ENCODE results near the gene C6orf132. TPM values are rescaled to one million over a fixed set of nuclear protein-coding genes. Genes with fewer than 3 reads are reported as not detected.

The C6orf132 gene
- total RNA-seq, 2 experiments from 2014 or later, result 0.12 to 0.14 TPM

- no peak overlapping the region for H3K4me3 Mint-ChIP-seq
- H3K27ac Mint-ChIP-seq, result no peak overlapping the region
- intact Hi-C loops (cut with micrococcal nuclease), result no loop called here
- H3K36me3 Mint-ChIP-seq (ENCODE audit: low read depth), result no peaks in the 10 kb centered on the region
- CTCF ChIA-PET, result interaction anchor here (1.1 kb wide), 1 partner anchor 36 kb away, joined by 3 read pairs; no protein-coding TSS in a partner anchor
- peaks cover 14% of the 10 kb centered on the region for H3K4me1 Mint-ChIP-seq (ENCODE audit: low read depth)
- no peaks in the 10 kb centered on the region for H3K9me3 Mint-ChIP-seq
- no peak for DNase-seq
- H3K27me3 Mint-ChIP-seq (ENCODE audit: low read depth), result peaks cover 26% of the 10 kb centered on the region
Observed at GRCh38 chr6:42140032-42140431, 2.4 kb downstream of the C6orf132 start.

GRCh38 chr6:42138630-42139619 is 3.5 kb downstream of the C6orf132 start:
- Mint-ChIP-seq H3K36me3 (ENCODE audit: low read depth) (no peaks in the 10 kb centered on the region), H3K9me3 (no peaks in the 10 kb centered on the region), H3K4me1 (ENCODE audit: low read depth) (peaks cover 14% of the 10 kb centered on the region), H3K27ac (no peak overlapping the region), H3K4me3 (no peak overlapping the region), H3K27me3 (ENCODE audit: low read depth) (peaks cover 24% of the 10 kb centered on the region)
- intact Hi-C loops (cut with micrococcal nuclease), result no loop called here
- CTCF ChIA-PET, result interaction anchor here (0.6 to 1.1 kb wide), 3 partner anchors 25 to 323 kb away, joined by 3 to 4 read pairs (median 3); no protein-coding TSS in a partner anchor
- no peak for DNase-seq

GRCh38 chr6:42138190-42138589 is 4.2 kb downstream of the C6orf132 start:
- no peaks in the 10 kb centered on the region for H3K36me3 Mint-ChIP-seq (ENCODE audit: low read depth)
- no peak overlapping the region for H3K27ac Mint-ChIP-seq
- CTCF ChIA-PET, result interaction anchor here (0.9 kb wide), 1 partner anchor 26 kb away, joined by 4 read pairs; no protein-coding TSS in a partner anchor

GRCh38 chr6:42137194-42137753 is 5.1 kb downstream of the C6orf132 start:
- H3K27ac Mint-ChIP-seq, result no peak overlapping the region

More at GRCh38 chr6:42138190-42138589, 4.2 kb downstream of the C6orf132 start:
- intact Hi-C loops (cut with micrococcal nuclease), result no loop called here
- no peak overlapping the region for H3K4me3 Mint-ChIP-seq
- no peaks in the 10 kb centered on the region for H3K9me3 Mint-ChIP-seq
- no peak for DNase-seq
- H3K4me1 Mint-ChIP-seq (ENCODE audit: low read depth), result peaks cover 14% of the 10 kb centered on the region
- H3K27me3 Mint-ChIP-seq (ENCODE audit: low read depth), result peaks cover 17% of the 10 kb centered on the region

GRCh38 chr6:42136508-42137193 is 5.8 kb downstream of the C6orf132 start:
- Mint-ChIP-seq H3K27ac (peak overlapping the region; percentile 41), H3K27me3 (ENCODE audit: low read depth) (peaks cover 9% of the 10 kb centered on the region), H3K4me3 (no peak overlapping the region), H3K4me1 (ENCODE audit: low read depth) (peaks cover 11% of the 10 kb centered on the region), H3K9me3 (no peaks in the 10 kb centered on the region), H3K36me3 (ENCODE audit: low read depth) (no peaks in the 10 kb centered on the region)
- peak; percentile 59 for DNase-seq
- intact Hi-C loops (cut with micrococcal nuclease), result no loop called here
- CTCF ChIA-PET, result interaction anchor here (0.6 to 0.7 kb wide), 2 partner anchors 32 to 426 kb away, joined by 3 to 5 read pairs; no protein-coding TSS in a partner anchor

More at GRCh38 chr6:42137194-42137753, 5.1 kb downstream of the C6orf132 start:
- Mint-ChIP-seq H3K27me3 (ENCODE audit: low read depth) (peaks cover 11% of the 10 kb centered on the region), H3K9me3 (no peaks in the 10 kb centered on the region), H3K4me1 (ENCODE audit: low read depth) (peaks cover 11% of the 10 kb centered on the region), H3K4me3 (no peak overlapping the region), H3K36me3 (ENCODE audit: low read depth) (no peaks in the 10 kb centered on the region)
- intact Hi-C loops (cut with micrococcal nuclease), result no loop called here
- DNase-seq, result no peak
- CTCF ChIA-PET, result interaction anchor here (0.5 to 0.7 kb wide), 3 partner anchors 32 to 425 kb away, joined by 3 to 5 read pairs (median 4); no protein-coding TSS in a partner anchor

GRCh38 chr6:42135722-42136121 is 6.7 kb downstream of the C6orf132 start:
- no peak overlapping the region for H3K4me3 Mint-ChIP-seq
- CTCF ChIA-PET, result no interaction called here

GRCh38 chr6:42135161-42135560 is 7.3 kb downstream of the C6orf132 start:
- H3K36me3 Mint-ChIP-seq (ENCODE audit: low read depth), result no peaks in the 10 kb centered on the region
- no peak overlapping the region for H3K4me3 Mint-ChIP-seq
- intact Hi-C loops (cut with micrococcal nuclease), result no loop called here
- H3K4me1 Mint-ChIP-seq (ENCODE audit: low read depth), result peaks cover 11% of the 10 kb centered on the region
- no peaks in the 10 kb centered on the region for H3K9me3 Mint-ChIP-seq
- H3K27me3 Mint-ChIP-seq (ENCODE audit: low read depth), result no peaks in the 10 kb centered on the region
- CTCF ChIA-PET, result no interaction called here
- H3K27ac Mint-ChIP-seq, result no peak overlapping the region
- DNase-seq, result no peak

More at GRCh38 chr6:42135722-42136121, 6.7 kb downstream of the C6orf132 start:
- Mint-ChIP-seq H3K4me1 (ENCODE audit: low read depth) (peaks cover 11% of the 10 kb centered on the region), H3K27me3 (ENCODE audit: low read depth) (peaks cover under 1% of the 10 kb centered on the region), H3K9me3 (no peaks in the 10 kb centered on the region), H3K27ac (no peak overlapping the region), H3K36me3 (ENCODE audit: low read depth) (no peaks in the 10 kb centered on the region)
- intact Hi-C loops (cut with micrococcal nuclease), result no loop called here
- DNase-seq, result no peak

- Mint-ChIP-seq H3K9me3 (no peaks in the 10 kb centered on the region), H3K27ac (no peak overlapping the region), H3K36me3 (ENCODE audit: low read depth) (no peaks in the 10 kb centered on the region), H3K4me3 (no peak overlapping the region), H3K27me3 (ENCODE audit: low read depth) (no peaks in the 10 kb centered on the region), H3K4me1 (ENCODE audit: low read depth) (peaks cover 11% of the 10 kb centered on the region)
- intact Hi-C loops (cut with micrococcal nuclease), result no loop called here
- CTCF ChIA-PET, result no interaction called here
- no peak for DNase-seq
Observed at GRCh38 chr6:42133926-42134325, 8.5 kb downstream of the C6orf132 start.

- no peaks in the 10 kb centered on the region for H3K36me3 Mint-ChIP-seq (ENCODE audit: low read depth)
Observed at GRCh38 chr6:42131531-42131930, 10.9 kb downstream of the C6orf132 start.

GRCh38 chr6:42129360-42129676 is 13.1 kb downstream of the C6orf132 start:
- no peak overlapping the region for H3K27ac Mint-ChIP-seq
- no peaks in the 10 kb centered on the region for H3K9me3 Mint-ChIP-seq
- no peak overlapping the region for H3K4me3 Mint-ChIP-seq
- CTCF ChIA-PET, result no interaction called here
- no peaks in the 10 kb centered on the region for H3K4me1 Mint-ChIP-seq (ENCODE audit: low read depth)
- no peak for DNase-seq
- intact Hi-C loops (cut with micrococcal nuclease), result no loop called here
- no peaks in the 10 kb centered on the region for H3K27me3 Mint-ChIP-seq (ENCODE audit: low read depth)
- no peaks in the 10 kb centered on the region for H3K36me3 Mint-ChIP-seq (ENCODE audit: low read depth)

More at GRCh38 chr6:42131531-42131930, 10.9 kb downstream of the C6orf132 start:
- Mint-ChIP-seq H3K27ac (no peak overlapping the region), H3K4me1 (ENCODE audit: low read depth) (peaks cover 3% of the 10 kb centered on the region), H3K9me3 (no peaks in the 10 kb centered on the region), H3K27me3 (ENCODE audit: low read depth) (no peaks in the 10 kb centered on the region), H3K4me3 (no peak overlapping the region)
- CTCF ChIA-PET, result no interaction called here
- intact Hi-C loops (cut with micrococcal nuclease), result no loop called here
- DNase-seq, result no peak

GRCh38 chr6:42128460-42129359 is 13.7 kb downstream of the C6orf132 start:
- Mint-ChIP-seq H3K27ac (no peak overlapping the region), H3K27me3 (ENCODE audit: low read depth) (no peaks in the 10 kb centered on the region), H3K4me1 (ENCODE audit: low read depth) (no peaks in the 10 kb centered on the region), H3K9me3 (no peaks in the 10 kb centered on the region), H3K4me3 (no peak overlapping the region), H3K36me3 (ENCODE audit: low read depth) (no peaks in the 10 kb centered on the region)
- no peak for DNase-seq
- intact Hi-C loops (cut with micrococcal nuclease), result no loop called here
- CTCF ChIA-PET, result interaction anchor here (0.5 kb wide), 1 partner anchor 53 kb away, joined by 4 read pairs; no protein-coding TSS in a partner anchor
